Hematopoietic multipotent progenitor cell (in vitro differentiated cells): ENCODE measurements around the gene HDAC4. TPM values are rescaled to one million over a fixed set of nuclear protein-coding genes. Genes with fewer than 3 reads are reported as not detected.

Experiments used
- DNase-seq, 3 donors: peaks; one replicate each; pipeline ENCODE4 v3.0.0-alpha.2; 2011 to 2015; ENCODE audit warnings: low read depth in 2 of 3, low spot score in 2 of 3
- total RNA-seq: library from RNA; depleted of rRNA; stranded (reverse); fragments of >200 nt; gene quantifications from one replicate; pipeline ENCODE4 v1.2.3, GENCODE V29; 2012

HDAC4 gene
- total RNA-seq, 1 donor = 34.2 TPM

DNA sequence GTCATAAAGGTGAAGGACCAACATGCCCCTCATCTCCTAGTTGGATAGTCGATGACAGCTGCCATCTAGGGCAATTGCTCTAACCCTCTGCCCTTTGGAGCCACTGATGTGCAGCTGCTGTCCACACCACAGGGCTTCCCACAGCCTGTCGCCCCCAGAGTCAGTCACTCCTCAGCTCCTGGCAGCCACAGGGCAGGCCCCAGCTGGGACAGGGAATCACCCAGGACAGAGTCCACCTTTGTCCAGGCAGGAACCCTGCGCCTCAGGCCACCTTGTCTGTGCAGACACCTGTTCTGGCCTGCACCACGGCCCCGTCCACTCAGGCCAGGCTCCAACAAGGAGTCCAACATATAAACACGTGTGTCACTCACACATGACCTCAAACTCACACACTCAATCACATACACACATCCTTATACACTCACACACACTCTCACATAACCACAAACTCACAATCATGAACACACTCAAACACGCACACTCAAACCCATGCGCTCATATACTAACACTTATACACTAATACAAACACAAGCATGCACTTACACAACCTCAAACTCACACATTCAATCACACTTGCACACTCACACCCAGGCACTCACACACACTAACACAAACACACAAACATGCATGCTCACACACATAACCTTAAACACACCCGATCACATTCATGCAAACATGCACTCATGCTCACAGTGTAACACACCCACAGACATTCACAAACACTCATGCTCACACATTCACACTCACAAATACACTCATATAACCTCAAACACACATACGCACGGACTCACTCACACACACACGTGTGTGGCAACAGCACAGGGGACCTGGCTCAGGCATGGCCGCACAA lies 29.7 kb downstream of the HDAC4 start:
- no peak for DNase-seq

GRCh38 chr2:239370403-239370802 lies 30.4 kb downstream of the HDAC4 start:
- no peak for DNase-seq

DNA sequence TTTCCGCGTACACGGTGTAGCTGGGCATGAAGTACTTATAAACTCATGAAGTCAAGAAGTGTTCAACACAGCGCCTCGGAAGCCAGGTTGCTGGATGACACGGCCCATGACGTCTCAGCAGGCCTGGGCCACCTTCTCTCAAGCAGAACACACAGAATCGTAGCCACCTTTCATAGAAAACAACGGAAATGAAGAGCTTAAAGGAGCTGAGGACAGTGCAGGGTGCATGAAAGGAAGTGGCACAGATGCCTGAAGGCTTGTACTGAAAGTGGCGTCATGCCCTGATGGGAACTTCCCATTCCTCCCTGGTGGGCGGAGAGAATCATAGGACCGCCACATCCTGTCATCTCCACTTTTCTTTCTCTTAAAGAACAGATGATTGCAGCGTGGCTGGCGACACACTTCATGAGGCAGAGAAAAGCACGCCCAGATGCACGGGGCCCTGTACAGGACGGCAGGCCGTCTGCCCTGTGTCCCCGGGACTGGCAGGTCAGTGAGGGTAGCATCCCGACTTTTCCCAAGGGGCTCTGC lies 31.1 kb downstream of the HDAC4 start:
- DNase-seq = peak in 2 of 3 donors; percentile 14 to 67

- DNase-seq = no peak
Observed at GRCh38 chr2:239368906-239369552, 31.8 kb downstream of the HDAC4 start.

DNA sequence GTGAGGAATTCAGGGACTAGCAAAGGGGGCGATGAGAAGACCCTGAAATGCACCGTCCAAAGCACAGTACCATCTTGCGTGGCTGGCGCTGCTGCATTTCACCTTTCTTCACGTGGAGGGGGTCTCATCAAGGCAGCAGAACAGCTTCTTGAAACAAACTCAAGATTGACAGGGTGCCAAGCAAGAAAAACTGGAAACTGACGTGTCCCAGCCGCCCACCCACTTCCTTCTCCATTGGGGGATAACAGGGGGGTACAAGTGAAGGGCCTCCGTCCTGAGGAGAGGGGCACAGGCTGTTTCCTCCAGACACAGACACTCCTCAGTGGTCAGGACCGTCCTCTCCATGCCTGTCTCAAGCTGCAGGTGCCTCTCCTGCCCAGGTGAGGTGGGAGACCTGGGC lies 32.5 kb downstream of the HDAC4 start:
- DNase-seq = no peak

DNA sequence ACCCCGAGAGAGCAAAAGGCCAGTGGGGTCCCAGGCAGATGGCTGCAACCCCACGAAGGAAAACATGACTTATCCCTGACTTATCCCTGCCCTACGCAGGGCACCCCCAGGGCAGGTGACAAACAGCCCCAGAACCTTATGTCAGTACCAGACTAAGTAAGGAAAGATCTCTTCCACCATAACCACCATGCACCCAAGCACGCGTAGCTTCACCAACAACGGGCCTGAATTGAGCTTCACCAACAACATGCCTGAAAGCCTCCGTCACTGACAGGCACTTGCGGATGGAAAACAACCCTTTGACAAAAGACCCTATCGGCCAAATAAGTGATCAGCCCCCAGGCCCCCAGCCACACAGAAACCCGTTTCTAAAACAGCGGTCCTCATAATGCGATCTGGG lies 34.1 kb downstream of the HDAC4 start:
- DNase-seq = no peak

- DNase-seq = no peak
Observed at GRCh38 chr2:239365782-239366435, 34.9 kb downstream of the HDAC4 start.

DNA sequence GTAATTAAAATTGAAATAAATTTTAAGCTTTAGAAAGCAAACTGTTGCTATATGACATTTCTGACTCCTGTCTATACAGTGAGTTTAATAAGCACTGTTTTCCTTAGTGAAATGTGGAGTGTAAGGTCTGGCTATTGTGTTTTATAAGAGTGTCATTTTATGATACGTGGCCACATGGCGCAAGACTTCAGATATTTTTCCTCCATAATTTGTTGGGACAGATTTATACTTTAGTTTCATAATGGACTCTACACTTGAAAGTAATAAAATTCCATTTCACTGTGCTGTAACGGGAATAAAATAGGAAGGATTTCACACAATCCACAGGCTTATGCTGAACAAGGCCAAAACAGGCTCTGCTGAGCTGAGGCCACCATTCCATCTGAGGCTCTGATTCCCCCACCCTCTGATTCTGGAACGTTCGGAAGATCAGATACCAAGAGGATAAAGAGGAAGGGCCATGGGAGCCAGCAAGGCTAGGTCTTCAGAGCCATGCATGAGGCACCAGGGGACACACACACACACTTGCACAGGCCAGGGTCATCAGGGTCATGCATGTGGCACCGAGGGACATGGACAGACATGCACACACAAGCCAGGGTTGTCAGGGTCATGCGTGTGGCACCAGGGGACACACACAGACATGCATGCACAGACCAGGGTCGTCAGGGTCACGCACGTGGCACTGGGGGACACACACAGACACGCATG lies 35.6 kb downstream of the HDAC4 start:
- no peak for DNase-seq

GRCh38 chr2:239363946-239364637 lies 36.7 kb downstream of the HDAC4 start:
- DNase-seq = no peak

- no peak for DNase-seq
Observed at GRCh38 chr2:239362507-239362906, 38.3 kb downstream of the HDAC4 start.

GRCh38 chr2:239361311-239361642 lies 39.5 kb downstream of the HDAC4 start:
- no peak for DNase-seq

DNA sequence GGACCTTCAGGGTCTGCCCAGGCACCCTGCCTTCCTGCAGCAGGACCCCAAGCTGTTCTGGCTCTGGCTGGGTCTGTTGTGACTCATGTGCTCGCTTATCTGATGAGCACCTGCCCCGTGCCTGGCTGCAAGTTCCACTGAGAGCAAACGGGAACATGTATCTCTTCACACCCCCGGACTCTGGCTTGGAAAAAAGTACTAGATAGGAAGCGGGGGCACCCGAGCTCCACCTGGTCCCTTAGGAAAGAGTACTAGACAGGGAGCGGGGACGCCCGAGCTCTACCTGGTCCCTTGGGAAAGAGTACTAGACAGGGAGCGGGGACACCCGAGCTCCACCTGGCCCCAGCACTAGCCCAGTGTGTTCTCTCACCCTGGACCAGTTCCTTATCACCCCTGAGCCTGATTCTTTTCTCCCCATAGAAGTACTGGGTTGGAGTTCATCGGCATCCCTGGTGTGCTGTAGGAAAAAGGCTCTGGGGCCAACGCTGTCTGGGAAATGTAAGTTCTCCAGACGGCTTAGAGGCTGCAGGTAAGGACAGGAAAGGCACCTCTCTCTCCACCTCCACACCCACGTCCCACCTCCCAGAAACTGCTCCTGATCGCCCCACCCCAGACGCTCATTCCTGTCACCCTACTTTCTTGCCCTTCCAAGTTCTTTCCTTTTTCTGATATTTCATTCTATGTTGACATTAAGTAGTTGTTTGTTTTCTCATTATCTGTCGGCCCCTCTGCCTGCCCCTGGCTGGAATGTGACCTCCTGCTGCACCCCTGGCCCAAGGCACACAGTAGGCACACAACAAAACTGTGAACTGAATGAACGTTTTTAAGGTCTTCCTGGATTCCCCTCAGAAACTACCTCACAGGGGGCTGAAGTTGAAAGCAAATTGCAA lies 40.2 kb downstream of the HDAC4 start:
- no peak for DNase-seq

DNA sequence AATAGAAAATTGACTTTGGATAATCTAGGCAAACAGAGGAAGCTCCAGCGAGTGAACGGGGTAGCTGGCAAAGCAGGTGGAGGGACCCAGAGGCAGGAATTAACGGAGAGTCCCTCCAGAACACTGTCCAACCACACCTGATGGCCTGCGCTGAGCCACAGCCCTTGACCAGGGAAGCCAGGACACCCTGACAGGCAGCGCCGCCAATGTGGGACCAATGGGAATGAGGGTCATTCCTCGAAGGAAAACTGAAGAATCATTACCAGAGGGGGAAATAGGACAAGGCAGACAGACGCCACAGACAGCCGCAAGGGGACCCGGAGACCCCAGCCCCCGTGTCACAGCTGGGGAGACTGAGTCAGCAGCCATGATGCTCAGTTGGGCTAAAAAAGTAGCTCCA lies 40.8 kb downstream of the HDAC4 start:
- no peak for DNase-seq

- DNase-seq = no peak
Observed at GRCh38 chr2:239359196-239359912, 41.5 kb downstream of the HDAC4 start.

DNA sequence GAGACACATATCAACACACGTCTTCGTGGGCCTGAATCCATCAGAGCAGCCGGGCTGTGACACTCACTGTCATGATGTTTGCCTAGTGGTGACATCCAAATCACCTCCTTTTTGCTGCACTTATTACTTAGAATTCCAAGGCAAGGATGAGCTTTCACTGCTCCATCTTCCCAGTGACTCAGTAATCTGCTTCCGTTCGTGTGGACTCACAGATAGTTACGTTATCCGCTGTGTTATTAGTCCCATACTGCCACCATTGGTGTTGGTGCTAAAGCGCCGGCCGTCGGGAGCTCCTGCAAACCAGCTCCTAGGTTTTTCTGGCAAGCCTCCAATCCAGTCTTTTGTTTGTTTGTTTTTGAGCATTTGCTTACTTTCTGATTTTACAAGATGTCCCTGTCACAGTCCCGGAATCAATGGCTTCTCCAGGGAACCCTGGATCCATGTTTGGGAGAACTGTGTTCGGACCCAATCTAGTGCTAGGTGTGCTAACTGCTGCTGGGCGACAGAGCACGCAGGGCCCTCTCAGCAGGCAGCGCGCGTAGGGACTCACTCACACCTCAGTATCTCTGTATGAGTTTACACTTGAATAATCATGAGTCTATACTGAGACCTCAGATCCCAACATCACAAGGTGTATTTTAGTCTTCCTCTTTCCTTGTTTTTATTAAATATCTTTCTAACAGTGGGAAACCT lies 42.6 kb downstream of the HDAC4 start:
- DNase-seq = no peak

DNA sequence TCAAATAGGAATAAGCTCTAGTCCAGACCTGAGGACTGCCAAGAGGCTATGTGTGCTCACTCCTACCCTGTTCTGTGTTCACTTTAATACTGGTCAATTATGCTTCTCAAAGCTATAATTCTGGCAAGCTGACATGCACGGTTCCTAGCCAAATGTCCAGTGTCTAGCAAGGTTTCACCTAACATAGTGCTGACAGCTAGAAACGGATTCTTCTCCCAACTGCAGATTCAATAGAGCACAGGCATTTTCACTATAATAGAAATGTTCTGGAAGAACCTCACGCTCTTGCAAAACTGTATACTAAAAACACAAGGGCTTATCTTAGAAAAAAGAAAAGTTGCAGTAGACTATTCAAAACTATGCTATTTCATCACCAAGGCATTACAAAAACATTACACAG lies 45.1 kb downstream of the HDAC4 start:
- no peak for DNase-seq

DNA sequence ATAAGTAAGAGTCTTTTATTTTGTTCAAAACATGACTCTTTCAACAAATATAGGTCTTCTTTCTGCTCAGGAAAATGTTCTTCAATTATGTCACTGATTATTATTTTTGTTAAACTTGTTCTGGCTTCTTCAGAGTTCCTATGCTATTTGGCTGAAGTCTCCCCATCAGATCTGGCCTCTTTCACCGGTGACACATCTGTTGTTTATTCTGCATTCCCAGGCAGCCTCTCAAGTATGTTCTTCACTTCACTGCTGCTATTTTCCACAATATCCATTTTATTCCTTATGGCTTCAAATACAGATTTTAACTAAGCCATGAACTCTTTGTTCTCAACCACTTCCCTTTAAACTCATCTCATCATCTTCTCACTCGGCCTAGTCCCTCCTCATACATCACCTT lies 45.7 kb downstream of the HDAC4 start:
- no peak for DNase-seq

DNA sequence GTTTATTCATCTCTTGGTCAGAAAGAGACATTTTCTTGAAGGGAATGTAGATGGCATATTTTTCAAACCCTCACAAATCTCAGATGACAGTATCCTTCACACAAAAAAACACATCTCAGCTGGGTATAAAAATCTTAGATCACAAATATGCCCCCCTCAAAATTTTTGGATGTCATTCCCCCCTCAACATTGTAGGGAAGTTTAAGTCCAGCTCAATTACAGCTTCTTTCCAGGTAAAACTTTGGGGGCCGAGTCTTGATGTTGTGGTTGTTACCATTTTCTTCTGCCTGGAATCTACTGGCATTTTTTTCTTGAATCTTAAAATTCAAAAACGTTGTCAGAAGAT lies 46.1 kb downstream of the HDAC4 start:
- DNase-seq = no peak
